Cerebellar nuclear complex (tissue), 1 donor: Measurements from ENCODE around the gene SSBP3.

ENCODE experiments used
- DNase-seq, 2 experiments: peaks; one replicate each; lab custom pipeline; 2025; lab: John Stamatoyannopoulos, UW

Gene SSBP3

GRCh38 chr1:54284781-54285529 lies 121.2 kb downstream of the SSBP3 start:
- no peak for DNase-seq

GRCh38 chr1:54283635-54284385 lies 122.4 kb downstream of the SSBP3 start:
- no peak for DNase-seq

- no peak for DNase-seq
These were observed 123.9 kb downstream of the SSBP3 start for GRCh38 chr1:54282101-54282847.

GRCh38 chr1:54280651-54281050 lies 125.5 kb downstream of the SSBP3 start:
- DNase-seq, result no peak

GRCh38 chr1:54279457-54279856 lies 126.7 kb downstream of the SSBP3 start:
- no peak for DNase-seq

- DNase-seq, result no peak
These were observed 127.2 kb downstream of the SSBP3 start for GRCh38 chr1:54278941-54279422.

- no peak for DNase-seq
These were observed 128.5 kb downstream of the SSBP3 start for GRCh38 chr1:54277451-54278341.

GRCh38 chr1:54276617-54277450 lies 129.4 kb downstream of the SSBP3 start:
- DNase-seq, result no peak

- DNase-seq, result peak in 1 of 2 experiments; percentile 16
These were observed 130.8 kb downstream of the SSBP3 start for GRCh38 chr1:54275349-54275748.

- no peak for DNase-seq
These were observed 131.3 kb downstream of the SSBP3 start for GRCh38 chr1:54274881-54275280.

- no peak for DNase-seq
These were observed 131.7 kb downstream of the SSBP3 start for GRCh38 chr1:54274448-54274847.

GRCh38 chr1:54273795-54274163 lies 132.4 kb downstream of the SSBP3 start:
- DNase-seq, result peak in 1 of 2 experiments; percentile 9

GRCh38 chr1:54273092-54273794 lies 133.0 kb downstream of the SSBP3 start:
- peak in 1 of 2 experiments; percentile 36 for DNase-seq

GRCh38 chr1:54272772-54273091 lies 133.5 kb downstream of the SSBP3 start:
- no peak for DNase-seq

GRCh38 chr1:54272134-54272533 lies 134.1 kb downstream of the SSBP3 start:
- DNase-seq, result no peak

GRCh38 chr1:54271341-54271740 lies 134.9 kb downstream of the SSBP3 start:
- DNase-seq, result no peak

- DNase-seq, result no peak
These were observed 135.7 kb downstream of the SSBP3 start for GRCh38 chr1:54270543-54270942.

GRCh38 chr1:54268762-54269297 lies 137.4 kb downstream of the SSBP3 start:
- DNase-seq, result no peak

- no peak for DNase-seq
These were observed 138.1 kb downstream of the SSBP3 start for GRCh38 chr1:54267815-54268761.
